Measurements from ENCODE around the gene ARHGEF10L. TPM values are rescaled to one million over a fixed set of nuclear protein-coding genes. Genes with fewer than 3 reads are reported as not detected.

ARHGEF10L gene
- total RNA-seq, 6 experiments from 2014 or later, result 11.1 to 29.0 (median 26.7) TPM

DNA sequence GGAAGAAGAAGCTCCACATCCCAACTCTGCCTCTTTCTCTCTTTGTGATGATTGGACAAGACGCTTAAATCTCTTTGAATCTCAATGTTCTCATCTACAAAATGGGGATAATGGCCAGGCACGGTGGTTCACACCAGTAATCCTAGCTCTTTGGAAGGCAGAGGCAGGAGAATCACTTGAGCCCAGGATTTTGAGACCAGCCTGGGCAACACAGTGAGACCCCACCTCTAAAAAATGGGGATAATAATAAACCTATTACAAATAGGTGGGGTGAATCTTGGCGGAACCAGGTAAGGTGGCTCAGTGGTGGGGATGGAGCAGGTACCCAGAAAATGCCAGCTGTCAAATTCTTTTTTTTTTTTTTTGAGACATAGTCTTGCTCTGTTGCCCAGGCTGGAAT, 29.4 kb upstream of the ARHGEF10L start:
- no peak for DNase-seq
- H3K27me3 Mint-ChIP-seq (ENCODE audit: insufficient read depth), result peaks cover 12% of the 10 kb centered on the region
- H3K9me3 Mint-ChIP-seq, result no peaks in the 10 kb centered on the region
- no peaks in the 10 kb centered on the region for H3K36me3 Mint-ChIP-seq (ENCODE audit: low read depth)
- no peak overlapping the region for H3K4me3 Mint-ChIP-seq
- no peaks in the 10 kb centered on the region for H3K4me1 Mint-ChIP-seq (ENCODE audit: low read depth)
- TF ChIP-seq, protein P1, sequence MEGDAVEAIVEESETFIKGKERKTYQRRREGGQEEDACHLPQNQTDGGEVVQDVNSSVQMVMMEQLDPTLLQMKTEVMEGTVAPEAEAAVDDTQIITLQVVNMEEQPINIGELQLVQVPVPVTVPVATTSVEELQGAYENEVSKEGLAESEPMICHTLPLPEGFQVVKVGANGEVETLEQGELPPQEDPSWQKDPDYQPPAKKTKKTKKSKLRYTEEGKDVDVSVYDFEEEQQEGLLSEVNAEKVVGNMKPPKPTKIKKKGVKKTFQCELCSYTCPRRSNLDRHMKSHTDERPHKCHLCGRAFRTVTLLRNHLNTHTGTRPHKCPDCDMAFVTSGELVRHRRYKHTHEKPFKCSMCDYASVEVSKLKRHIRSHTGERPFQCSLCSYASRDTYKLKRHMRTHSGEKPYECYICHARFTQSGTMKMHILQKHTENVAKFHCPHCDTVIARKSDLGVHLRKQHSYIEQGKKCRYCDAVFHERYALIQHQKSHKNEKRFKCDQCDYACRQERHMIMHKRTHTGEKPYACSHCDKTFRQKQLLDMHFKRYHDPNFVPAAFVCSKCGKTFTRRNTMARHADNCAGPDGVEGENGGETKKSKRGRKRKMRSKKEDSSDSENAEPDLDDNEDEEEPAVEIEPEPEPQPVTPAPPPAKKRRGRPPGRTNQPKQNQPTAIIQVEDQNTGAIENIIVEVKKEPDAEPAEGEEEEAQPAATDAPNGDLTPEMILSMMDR (IDR thresholded peaks at IDR 0.05), result no peak
- no peak overlapping the region for H3K27ac Mint-ChIP-seq

DNA sequence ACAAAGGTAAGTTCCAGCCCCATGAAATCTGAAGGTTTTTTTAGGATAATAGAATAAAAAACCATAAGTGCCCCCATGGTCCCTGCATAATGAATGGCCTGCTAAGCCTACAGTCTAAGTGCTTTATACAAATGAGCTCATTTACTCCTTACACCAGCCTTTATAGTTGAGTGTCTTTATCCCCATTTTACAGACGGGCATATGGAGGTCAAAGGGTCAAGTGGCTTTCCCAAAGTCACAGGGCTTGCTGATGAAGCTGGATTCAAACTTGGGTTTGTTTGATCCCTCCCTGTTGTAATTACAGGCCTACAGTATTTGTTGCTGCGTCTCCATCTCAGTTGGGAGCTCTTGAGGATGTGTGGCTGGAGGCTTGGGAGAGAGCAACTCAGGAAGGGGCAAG, 28.3 kb upstream of the ARHGEF10L start:
- Mint-ChIP-seq H3K4me3 (no peak overlapping the region), H3K27me3 (ENCODE audit: insufficient read depth) (peaks cover 19% of the 10 kb centered on the region), H3K9me3 (no peaks in the 10 kb centered on the region), H3K27ac (no peak overlapping the region), H3K36me3 (ENCODE audit: low read depth) (no peaks in the 10 kb centered on the region), H3K4me1 (ENCODE audit: low read depth) (no peaks in the 10 kb centered on the region)
- no peak for DNase-seq
- TF ChIP-seq, protein P1 (IDR thresholded peaks at IDR 0.05), result no peak

DNA sequence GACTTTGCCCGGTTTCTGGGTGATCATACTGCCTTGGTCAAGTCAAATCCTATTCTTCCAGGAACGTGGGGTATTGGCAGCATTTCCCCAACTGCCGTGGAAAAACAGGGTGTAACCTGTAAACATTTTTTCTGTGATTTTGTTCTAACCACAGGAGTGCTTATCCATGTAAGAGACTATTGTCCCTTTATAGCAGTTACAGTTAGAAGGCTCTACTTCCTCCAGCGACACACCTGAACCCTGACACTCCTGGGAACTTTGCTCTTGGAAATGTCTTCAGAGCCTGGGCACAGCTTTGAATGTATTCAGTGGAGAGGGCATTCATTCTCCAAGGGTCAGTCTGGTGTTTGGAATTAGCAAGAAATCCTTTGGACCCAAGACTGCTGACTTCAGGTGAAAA, 26.4 kb upstream of the ARHGEF10L start:
- no peaks in the 10 kb centered on the region for H3K4me1 Mint-ChIP-seq (ENCODE audit: low read depth)
- H3K27ac Mint-ChIP-seq, result no peak overlapping the region
- H3K36me3 Mint-ChIP-seq (ENCODE audit: low read depth), result no peaks in the 10 kb centered on the region
- DNase-seq, result no peak
- peaks cover 19% of the 10 kb centered on the region for H3K27me3 Mint-ChIP-seq (ENCODE audit: insufficient read depth)
- H3K9me3 Mint-ChIP-seq, result no peaks in the 10 kb centered on the region
- TF ChIP-seq, protein P1 (IDR thresholded peaks at IDR 0.05), result no peak
- H3K4me3 Mint-ChIP-seq, result no peak overlapping the region

DNA sequence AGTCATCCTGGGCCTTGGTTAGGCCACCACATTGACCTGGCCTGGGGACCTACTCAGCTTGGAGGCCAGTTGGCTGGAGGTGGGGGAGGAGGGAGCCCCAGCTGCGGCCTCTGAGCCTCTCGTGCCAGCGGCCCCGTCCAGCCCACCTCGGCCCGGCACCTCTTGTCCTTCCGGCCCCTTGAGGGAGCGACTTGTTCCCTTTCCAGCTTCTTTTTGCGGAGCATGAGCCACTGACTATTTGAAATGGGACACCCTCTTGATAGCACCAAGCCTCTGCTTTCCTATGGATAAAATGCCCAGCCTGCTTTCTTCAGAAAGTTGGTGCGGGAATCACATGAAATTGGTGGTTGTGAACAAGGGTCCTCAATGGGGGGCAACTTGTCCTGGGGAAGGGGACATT, 24.7 kb upstream of the ARHGEF10L start:
- Mint-ChIP-seq H3K27me3 (ENCODE audit: insufficient read depth) (peaks cover 15% of the 10 kb centered on the region), H3K9me3 (no peaks in the 10 kb centered on the region), H3K36me3 (ENCODE audit: low read depth) (no peaks in the 10 kb centered on the region), H3K4me1 (ENCODE audit: low read depth) (no peaks in the 10 kb centered on the region), H3K4me3 (no peak overlapping the region), H3K27ac (no peak overlapping the region)
- no peak for DNase-seq
- TF ChIP-seq, protein P1 (IDR thresholded peaks at IDR 0.05), result no peak

DNA sequence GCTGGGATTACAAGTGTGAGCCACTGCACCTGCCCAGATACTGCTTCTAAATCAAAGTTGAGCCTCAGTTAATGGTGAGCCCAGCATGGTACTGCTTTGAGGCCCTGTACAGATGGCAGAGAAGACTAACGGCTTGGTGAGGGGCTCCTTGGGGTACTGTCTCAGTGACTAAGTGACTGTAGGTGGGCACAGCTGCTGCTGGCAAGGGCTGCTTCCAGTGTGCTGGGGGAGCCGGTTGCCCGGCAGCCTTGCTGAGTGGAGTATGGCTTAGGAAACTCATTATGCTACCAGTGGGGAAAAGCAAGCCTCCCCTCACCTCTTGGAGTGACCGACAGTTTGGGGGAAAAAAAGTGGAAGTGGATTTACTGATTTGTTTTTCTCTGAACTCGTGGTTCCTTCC, 23.6 kb upstream of the ARHGEF10L start:
- no peak overlapping the region for H3K27ac Mint-ChIP-seq
- peaks cover 18% of the 10 kb centered on the region for H3K27me3 Mint-ChIP-seq (ENCODE audit: insufficient read depth)
- no peak for DNase-seq
- H3K9me3 Mint-ChIP-seq, result no peaks in the 10 kb centered on the region
- TF ChIP-seq, protein P1 (IDR thresholded peaks at IDR 0.05), result no peak
- no peaks in the 10 kb centered on the region for H3K4me1 Mint-ChIP-seq (ENCODE audit: low read depth)
- no peaks in the 10 kb centered on the region for H3K36me3 Mint-ChIP-seq (ENCODE audit: low read depth)
- no peak overlapping the region for H3K4me3 Mint-ChIP-seq

Data from HFFc6 (cell line).